ENCODE results near the gene DNAH2.

GRCh38 chr17:7855660-7856010 lies 138.1 kb downstream of the DNAH2 start:
- TF ChIP-seq, protein P1, sequence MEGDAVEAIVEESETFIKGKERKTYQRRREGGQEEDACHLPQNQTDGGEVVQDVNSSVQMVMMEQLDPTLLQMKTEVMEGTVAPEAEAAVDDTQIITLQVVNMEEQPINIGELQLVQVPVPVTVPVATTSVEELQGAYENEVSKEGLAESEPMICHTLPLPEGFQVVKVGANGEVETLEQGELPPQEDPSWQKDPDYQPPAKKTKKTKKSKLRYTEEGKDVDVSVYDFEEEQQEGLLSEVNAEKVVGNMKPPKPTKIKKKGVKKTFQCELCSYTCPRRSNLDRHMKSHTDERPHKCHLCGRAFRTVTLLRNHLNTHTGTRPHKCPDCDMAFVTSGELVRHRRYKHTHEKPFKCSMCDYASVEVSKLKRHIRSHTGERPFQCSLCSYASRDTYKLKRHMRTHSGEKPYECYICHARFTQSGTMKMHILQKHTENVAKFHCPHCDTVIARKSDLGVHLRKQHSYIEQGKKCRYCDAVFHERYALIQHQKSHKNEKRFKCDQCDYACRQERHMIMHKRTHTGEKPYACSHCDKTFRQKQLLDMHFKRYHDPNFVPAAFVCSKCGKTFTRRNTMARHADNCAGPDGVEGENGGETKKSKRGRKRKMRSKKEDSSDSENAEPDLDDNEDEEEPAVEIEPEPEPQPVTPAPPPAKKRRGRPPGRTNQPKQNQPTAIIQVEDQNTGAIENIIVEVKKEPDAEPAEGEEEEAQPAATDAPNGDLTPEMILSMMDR (IDR thresholded peaks at IDR 0.05; ENCODE audit: low read length), result no peak
- no peak for TF ChIP-seq EZH2 (optimal IDR thresholded peaks at IDR 0.05; ENCODE audit: low read depth, low read length)

Measured in MM.1S (cell line).